K562 (cell line): ENCODE data around the gene NMNAT1. TPM values are rescaled to one million over a fixed set of nuclear protein-coding genes. Genes with fewer than 3 reads are reported as not detected.

Experiments
- ARNT ChIP-seq, 2 experiments: fragments of 450-650 bp; IDR thresholded peaks; 2 replicates each; pipeline ENCODE4 v1.6.1; 2016; ENCODE audit warnings: mild to moderate bottlenecking in 1 of 2
- BRD9 ChIP-seq: fragments of 450-650 bp; IDR thresholded peaks from 2 replicates; pipeline ENCODE4 v1.6.1; 2018; ENCODE audit warnings: low read depth; ENCODE audit not compliant: partially characterized antibody
- ERF ChIP-seq: fragments of 450-650 bp; formaldehyde crosslinking; IDR thresholded peaks from 2 replicates; pipeline ENCODE4 v1.4.0; 2020; ENCODE audit warnings: mild to moderate bottlenecking, mixed read lengths
- FOXJ2 ChIP-seq: fragments of 200-800 bp; sonication (Bioruptor generic); IDR thresholded peaks from 2 replicates; pipeline ENCODE4 v1.6.1; 2016; ENCODE audit warnings: missing genetic modification characterization, missing compliant biosample characterization
- NEUROD1 ChIP-seq: fragments of 150-350 bp; IDR thresholded peaks from 2 replicates; pipeline ENCODE4 v1.6.1; 2014; ENCODE audit warnings: borderline replicate concordance, low read length, low read depth; ENCODE audit not compliant: partially characterized antibody
- NR1H2 ChIP-seq: sonication (generic); formaldehyde crosslinking; IDR thresholded peaks from 2 replicates; pipeline ENCODE4 v1.4.0; 2020; ENCODE audit warnings: mild to moderate bottlenecking, missing genetic modification reagents
- PHB ChIP-seq: fragments of 250-450 bp; sonication (Bioruptor Pico); IDR thresholded peaks from 2 replicates; pipeline ENCODE4 v1.5.0; 2021
- PHB2 ChIP-seq: fragments of 450-650 bp; IDR thresholded peaks from 2 replicates; pipeline ENCODE4 v1.6.1; 2017; ENCODE audit warnings: low read depth
- PHF8 ChIP-seq: fragments of 200-600 bp; sonication (generic); IDR thresholded peaks from 2 replicates; pipeline ENCODE4 v1.6.1; 2012; ENCODE audit warnings: mixed run types, mild to moderate bottlenecking, inconsistent platforms, low read length, moderate library complexity, borderline replicate concordance
- SLC30A9 ChIP-seq: fragments of 250-450 bp; sonication (Bioruptor Pico); IDR thresholded peaks from 2 replicates; pipeline ENCODE4 v1.8.0; 2022; ENCODE audit warnings: mild to moderate bottlenecking, moderate library complexity
- SMAD2 ChIP-seq: fragments of 150-350 bp; IDR thresholded peaks from 2 replicates; pipeline ENCODE4 v1.6.1; 2014; ENCODE audit warnings: low read depth, mild to moderate bottlenecking, low read length
- SMAD4 ChIP-seq: fragments of 250-450 bp; sonication (Bioruptor Pico); conservative IDR thresholded peaks from 2 replicates; pipeline ENCODE4 v1.8.0; 2021; ENCODE audit warnings: inconsistent platforms, mild to moderate bottlenecking, moderate library complexity
- SMARCB1 ChIP-seq: IDR thresholded peaks from 2 replicates; pipeline ENCODE4 v1.6.1; 2011; ENCODE audit warnings: improper control_type of control experiment, low read depth; ENCODE audit not compliant: insufficient read length
- SMC3 ChIP-seq: conservative IDR thresholded peaks from 2 replicates; pipeline ENCODE4 v1.6.1; 2011; ENCODE audit warnings: low read depth, low read length, improper control_type of control experiment; ENCODE audit not compliant: insufficient read depth
- SNIP1 ChIP-seq: fragments of 450-650 bp; IDR thresholded peaks from 2 replicates; pipeline ENCODE4 v1.7.1; 2017; ENCODE audit warnings: low read depth, mild to moderate bottlenecking
- UBTF ChIP-seq, 2 experiments: IDR thresholded peaks; 2 replicates each; pipeline ENCODE4 v1.6.1; 2012; ENCODE audit warnings: improper control_type of control experiment in 2 of 2, low read depth in 2 of 2, low read length in 2 of 2, borderline replicate concordance in 1 of 2
- ZNF140 ChIP-seq: fragments of 250-450 bp; sonication (Bioruptor Pico); IDR thresholded peaks from 2 replicates; pipeline ENCODE4 v1.8.0; 2021; ENCODE audit warnings: moderate library complexity, mild to moderate bottlenecking, inconsistent platforms
- ZNF280A ChIP-seq: fragments of 450-650 bp; IDR thresholded peaks from 2 replicates; pipeline ENCODE4 v1.6.1; 2018; ENCODE audit warnings: mild to moderate bottlenecking, low read depth; ENCODE audit not compliant: partially characterized antibody
- ZNF282 ChIP-seq: sonication (generic); formaldehyde crosslinking; IDR thresholded peaks from 2 replicates; pipeline ENCODE4 v1.8.1; 2023; ENCODE audit warnings: missing genetic modification reagents
- ZNF699 ChIP-seq: fragments of 250-450 bp; sonication (Bioruptor Pico); IDR thresholded peaks from 2 replicates; pipeline ENCODE4 v1.8.0; 2021; ENCODE audit warnings: mild to moderate bottlenecking, moderate library complexity; ENCODE audit not compliant: insufficient replicate concordance
- polyA plus RNA-seq, 8 experiments: library from polyadenylated mRNA; depleted of rRNA in 4 of 8; stranded (reverse) in 5 of 8; unstranded in 3 of 8; fragments of >200 nt; fragmentation: Nextera tagmentation in 2 of 8; fragmentation: Illumina TruSeq in 1 of 8; extraction: Ambion mirVana in 2 of 8; extraction: Trizol in 1 of 8; gene quantifications; 2 replicates each; pipeline versions ENCODE4 v1.2.1 to v1.2.3, GENCODE V29; 2011 to 2014; ENCODE audit warnings: inconsistent platforms in 1 of 8, missing spikeins in 1 of 8
- total RNA-seq, 7 experiments: library from RNA; depleted of rRNA in 6 of 7; stranded (reverse); fragments of >200 nt in 6 of 7; fragmentation: Illumina TruSeq in 2 of 7; extraction: Trizol in 2 of 7; gene quantifications; 2 replicates each; pipeline versions ENCODE4 v1.2.1 to v1.2.3, GENCODE V29; 2011 to 2021; ENCODE audit warnings: low replicate concordance in 1 of 7
- TF ChIP-seq, protein P1 (sequence below): fragments of 250-450 bp; sonication (Bioruptor Pico); IDR thresholded peaks from 2 replicates; pipeline ENCODE4 v1.9.0; 2021; ENCODE audit warnings: mild to moderate bottlenecking
- TF ChIP-seq, protein P2 (sequence below): fragments of 450-650 bp; IDR thresholded peaks from 2 replicates; pipeline ENCODE4 v1.6.1; 2016; ENCODE audit warnings: low read depth, mild to moderate bottlenecking, moderate library complexity

The NMNAT1 gene
- total and polyA plus RNA-seq, 9 of the 15 experiments (the other 6 are each of a cell fraction or from before 2014, with no cell fraction given): 5.1 to 14.6 (median 12.1) TPM

DNA sequence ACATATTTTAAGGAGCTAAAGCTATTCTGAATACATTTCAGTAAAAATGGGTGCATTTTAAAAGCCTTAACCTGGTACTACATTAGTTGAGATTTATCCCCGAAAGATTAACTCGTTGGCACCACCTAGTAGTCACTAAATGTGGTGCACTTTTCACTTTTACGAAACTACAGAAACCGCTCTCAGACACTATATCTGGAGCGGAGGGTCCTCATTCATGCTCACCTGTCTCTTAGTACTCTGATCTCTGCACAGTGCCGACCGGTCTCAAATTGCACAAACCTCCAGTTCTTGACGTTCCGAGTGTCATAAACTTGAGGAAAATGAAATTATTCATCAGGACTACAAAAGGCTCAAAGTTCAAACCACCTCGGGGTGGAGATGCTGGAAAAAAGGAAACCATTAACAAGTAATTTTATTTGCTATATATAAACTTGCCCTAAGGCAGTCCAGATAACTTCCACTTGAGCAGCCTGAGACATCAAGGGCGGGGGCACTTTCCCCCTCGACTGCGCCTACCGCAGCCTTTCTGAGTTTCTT lies 806 bp upstream of the NMNAT1 start (continued):
- TF ChIP-seq SMAD4 (CRISPR knock-in tag) (no peak), UBTF (IDR thresholded peaks at IDR 0.05; ENCODE audit: borderline replicate concordance in 1 of 2, low read depth in 2 of 2, low read length in 2 of 2) (0 out of 4 replicates have a peak, but pooled peaks of 1 of the 2 experiments have one; percentile 21), PHB2 (no peak), ZNF140 (no peak), SMC3 (peak; percentile 61), PHB (CRISPR knock-in tag) (no peak), PHF8 (no peak), ZNF280A (no peak), NEUROD1 (peak; percentile 15), SNIP1 (no peak), ERF (CRISPR knock-in tag) (no peak), FOXJ2 (peak; percentile 56; the same call in 1 of the 2 replicates), ZNF282 (no peak), SMARCB1 (no peak), ZNF699 (no peak), NR1H2 (CRISPR knock-in tag) (no peak; the same call in 1 of the 2 replicates), ARNT (IDR thresholded peaks at IDR 0.05) (peak in 1 of 2 experiments; percentile 62; a peak in 2 of 4 replicates), BRD9 (peak; percentile 36), SMAD2 (no peak), SLC30A9 (CRISPR knock-in tag) (no peak)
- TF ChIP-seq, protein P1, sequence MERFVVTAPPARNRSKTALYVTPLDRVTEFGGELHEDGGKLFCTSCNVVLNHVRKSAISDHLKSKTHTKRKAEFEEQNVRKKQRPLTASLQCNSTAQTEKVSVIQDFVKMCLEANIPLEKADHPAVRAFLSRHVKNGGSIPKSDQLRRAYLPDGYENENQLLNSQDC (CRISPR knock-in tag): 0 out of 2 replicates have a peak, but pooled peaks have one; percentile 59
- TF ChIP-seq, protein P2, sequence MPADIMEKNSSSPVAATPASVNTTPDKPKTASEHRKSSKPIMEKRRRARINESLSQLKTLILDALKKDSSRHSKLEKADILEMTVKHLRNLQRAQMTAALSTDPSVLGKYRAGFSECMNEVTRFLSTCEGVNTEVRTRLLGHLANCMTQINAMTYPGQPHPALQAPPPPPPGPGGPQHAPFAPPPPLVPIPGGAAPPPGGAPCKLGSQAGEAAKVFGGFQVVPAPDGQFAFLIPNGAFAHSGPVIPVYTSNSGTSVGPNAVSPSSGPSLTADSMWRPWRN: peak; percentile 33; the same call in 1 of the 2 replicates
